HG02973 (cell line): ENCODE measurements around the gene OR56A4.
"Not testable (repeated sequence)": the region's sequence is repeated elsewhere in the genome, so short reads cannot be mapped to it uniquely, and the experiment has no call there.

Experiments
- ATAC-seq: cut with Tn5 transposase; IDR thresholded peaks from one replicate; pipeline ENCODE4 v1.9.1; 2021; ENCODE audit warnings: moderate library complexity; ENCODE audit not compliant: unreplicated experiment

The OR56A4 gene

GRCh38 chr11:5966958-5967357 is 39.8 kb downstream of the OR56A4 start:
- no peak for ATAC-seq

GRCh38 chr11:5960704-5961320 is 45.9 kb downstream of the OR56A4 start:
- ATAC-seq = not testable (repeated sequence)

- ATAC-seq = no peak
These were observed 51.2 kb downstream of the OR56A4 start for GRCh38 chr11:5955586-5955985.
